Osteoblast (primary cell): ENCODE results near the gene HPS3. TPM values are rescaled to one million over a fixed set of nuclear protein-coding genes. Genes with fewer than 3 reads are reported as not detected.

Source experiments
- DNase-seq: peaks from one replicate; pipeline ENCODE4 v3.0.0; 2011; ENCODE audit warnings: low spot score, mixed read lengths; ENCODE audit not compliant: insufficient read length; ENCODE audit errors: missing footprints
- H2AFZ ChIP-seq: 2 replicates; pipeline ENCODE4 v1.6.0; 2011; ENCODE audit warnings: mild to moderate bottlenecking, low read length
- H3K27ac ChIP-seq: 2 replicates; pipeline ENCODE4 v1.5.1; 2011; ENCODE audit warnings: mild to moderate bottlenecking, low read depth, low read length, moderate library complexity
- H3K27me3 ChIP-seq: 2 replicates; pipeline ENCODE4 v1.6.0; 2012; ENCODE audit warnings: mild to moderate bottlenecking, control low read depth, inconsistent platforms, low read length, moderate library complexity; ENCODE audit not compliant: insufficient read depth
- H3K36me3 ChIP-seq: 2 replicates; pipeline ENCODE4 v1.5.1; 2011; ENCODE audit warnings: mild to moderate bottlenecking, low read length, control low read depth, moderate library complexity; ENCODE audit not compliant: insufficient read depth
- H3K4me1 ChIP-seq: 2 replicates; pipeline ENCODE4 v1.5.1; 2011; ENCODE audit warnings: mild to moderate bottlenecking, low read length, control low read depth, moderate library complexity; ENCODE audit not compliant: insufficient read depth
- H3K4me2 ChIP-seq: 2 replicates; pipeline ENCODE4 v1.6.0; 2011; ENCODE audit warnings: mild to moderate bottlenecking, low read length; ENCODE audit not compliant: insufficient read depth
- H3K4me3 ChIP-seq: fragments of 200-600 bp; sonication (generic); 3 replicates; pipeline ENCODE4 v1.5.1; 2012; ENCODE audit warnings: mild to moderate bottlenecking, low read length, inconsistent platforms; ENCODE audit not compliant: insufficient read depth
- H3K79me2 ChIP-seq: 2 replicates; pipeline ENCODE4 v1.6.0; 2012; ENCODE audit warnings: mild to moderate bottlenecking, low read length, control low read depth, inconsistent platforms; ENCODE audit not compliant: insufficient read depth
- H3K9me3 ChIP-seq: 2 replicates; pipeline ENCODE4 v1.5.1; 2011; ENCODE audit warnings: low read depth, low read length, control low read depth
- H4K20me1 ChIP-seq: 2 replicates; pipeline ENCODE4 v1.6.0; 2012; ENCODE audit warnings: mild to moderate bottlenecking, low read length, control low read depth; ENCODE audit not compliant: insufficient read depth
- CTCF ChIP-seq: IDR thresholded peaks from 2 replicates; pipeline ENCODE4 v1.5.1; 2011; ENCODE audit warnings: mild to moderate bottlenecking, low read depth, low read length, moderate library complexity; ENCODE audit errors: extremely low read depth
- total RNA-seq: library from RNA; depleted of rRNA; stranded (reverse); fragments of >200 nt; gene quantifications from 2 replicates; pipeline ENCODE4 v1.2.3, GENCODE V29; 2012

Gene HPS3
- total RNA-seq, 1 donor = 38.4 TPM

GRCh38 chr3:149197669-149198068, 68.2 kb downstream of the HPS3 start:
- no peaks in the 10 kb centered on the region for H3K79me2 ChIP-seq
- no peak overlapping the region for H3K4me3 ChIP-seq
- no peak overlapping the region for H2AFZ ChIP-seq
- H4K20me1 ChIP-seq = no peaks in the 10 kb centered on the region
- H3K4me2 ChIP-seq = no peak overlapping the region
- H3K27me3 ChIP-seq = no peaks in the 10 kb centered on the region
- no peaks in the 10 kb centered on the region for H3K36me3 ChIP-seq
- H3K4me1 ChIP-seq = no peaks in the 10 kb centered on the region
- no peak for TF ChIP-seq CTCF
- DNase-seq = no peak
- H3K27ac ChIP-seq = no peak overlapping the region
- no peaks in the 10 kb centered on the region for H3K9me3 ChIP-seq

- no peaks in the 10 kb centered on the region for H3K27me3 ChIP-seq
- no peaks in the 10 kb centered on the region for H3K9me3 ChIP-seq
- no peak for TF ChIP-seq CTCF
- no peaks in the 10 kb centered on the region for H3K79me2 ChIP-seq
- no peaks in the 10 kb centered on the region for H3K36me3 ChIP-seq
- no peak overlapping the region for H3K27ac ChIP-seq
- no peaks in the 10 kb centered on the region for H4K20me1 ChIP-seq
- H3K4me2 ChIP-seq = peak overlapping the region; percentile 16
- H3K4me1 ChIP-seq = no peaks in the 10 kb centered on the region
- no peak for DNase-seq
- H3K4me3 ChIP-seq = no peak overlapping the region
- H2AFZ ChIP-seq = no peak overlapping the region
These were observed 69.2 kb downstream of the HPS3 start for GRCh38 chr3:149198611-149199010.

- no peaks in the 10 kb centered on the region for H3K9me3 ChIP-seq
- DNase-seq = peak; percentile 68
These were observed 70.0 kb downstream of the HPS3 start for GRCh38 chr3:149199474-149199873.

GRCh38 chr3:149203758-149204157, 74.3 kb downstream of the HPS3 start:
- H3K4me2 ChIP-seq = no peak overlapping the region
- no peaks in the 10 kb centered on the region for H3K36me3 ChIP-seq
- no peak overlapping the region for H3K27ac ChIP-seq
- TF ChIP-seq CTCF = no peak
- no peaks in the 10 kb centered on the region for H3K4me1 ChIP-seq
- H3K27me3 ChIP-seq = no peaks in the 10 kb centered on the region
- H4K20me1 ChIP-seq = no peaks in the 10 kb centered on the region
- no peak overlapping the region for H3K4me3 ChIP-seq
- H3K79me2 ChIP-seq = no peaks in the 10 kb centered on the region
- no peak overlapping the region for H2AFZ ChIP-seq
- no peak for DNase-seq
- H3K9me3 ChIP-seq = no peaks in the 10 kb centered on the region

More at GRCh38 chr3:149199474-149199873, 70.0 kb downstream of the HPS3 start:
- Histone ChIP-seq H3K27ac (no peak overlapping the region), H3K4me1 (no peaks in the 10 kb centered on the region), H3K36me3 (no peaks in the 10 kb centered on the region), H3K27me3 (no peaks in the 10 kb centered on the region), H4K20me1 (no peaks in the 10 kb centered on the region), H2AFZ (no peak overlapping the region), H3K79me2 (no peaks in the 10 kb centered on the region), H3K4me3 (no peak overlapping the region), H3K4me2 (no peak overlapping the region)
- no peak for TF ChIP-seq CTCF
